SU-DHL-6 (cell line): ENCODE measurements around the gene BBX.

Source experiments
- EZH2phosphoT487 ChIP-seq: fragments of 200-600 bp; sonication (generic), shearing (Covaris generic); conservative IDR thresholded peaks from 2 replicates; pipeline ENCODE4 v1.6.1; 2018; ENCODE audit warnings: mild to moderate bottlenecking, antibody characterized with exemption, low read length, moderate library complexity, mixed read lengths
- TF ChIP-seq, protein P1 (sequence below): fragments of 200-600 bp; sonication (generic); IDR thresholded peaks from one replicate; pipeline ENCODE4 v1.5.1; 2017; ENCODE audit warnings: antibody characterized with exemption, mild to moderate bottlenecking, low read length, moderate library complexity; ENCODE audit not compliant: insufficient read depth, poor library complexity, severe bottlenecking

DNA sequence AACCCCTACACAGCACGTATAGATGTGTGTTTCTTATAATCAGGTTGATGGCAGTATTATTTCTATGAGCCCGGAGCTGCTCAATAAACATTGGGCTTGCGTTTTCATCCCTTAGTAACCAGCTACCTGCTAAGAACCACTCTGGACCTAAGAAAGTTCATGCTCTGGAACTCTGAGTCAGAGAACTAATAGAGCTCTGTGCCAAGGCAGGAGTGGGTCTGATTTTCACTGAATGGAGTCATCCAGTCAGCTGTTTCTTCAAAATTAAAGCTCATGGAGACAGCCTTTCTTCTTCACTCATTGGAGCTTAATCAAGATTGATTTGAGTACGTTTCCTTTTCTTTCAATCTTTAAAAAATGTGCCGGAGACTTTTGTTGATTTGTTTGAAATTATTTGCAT, 145.7 kb downstream of the BBX start:
- TF ChIP-seq, protein P1, sequence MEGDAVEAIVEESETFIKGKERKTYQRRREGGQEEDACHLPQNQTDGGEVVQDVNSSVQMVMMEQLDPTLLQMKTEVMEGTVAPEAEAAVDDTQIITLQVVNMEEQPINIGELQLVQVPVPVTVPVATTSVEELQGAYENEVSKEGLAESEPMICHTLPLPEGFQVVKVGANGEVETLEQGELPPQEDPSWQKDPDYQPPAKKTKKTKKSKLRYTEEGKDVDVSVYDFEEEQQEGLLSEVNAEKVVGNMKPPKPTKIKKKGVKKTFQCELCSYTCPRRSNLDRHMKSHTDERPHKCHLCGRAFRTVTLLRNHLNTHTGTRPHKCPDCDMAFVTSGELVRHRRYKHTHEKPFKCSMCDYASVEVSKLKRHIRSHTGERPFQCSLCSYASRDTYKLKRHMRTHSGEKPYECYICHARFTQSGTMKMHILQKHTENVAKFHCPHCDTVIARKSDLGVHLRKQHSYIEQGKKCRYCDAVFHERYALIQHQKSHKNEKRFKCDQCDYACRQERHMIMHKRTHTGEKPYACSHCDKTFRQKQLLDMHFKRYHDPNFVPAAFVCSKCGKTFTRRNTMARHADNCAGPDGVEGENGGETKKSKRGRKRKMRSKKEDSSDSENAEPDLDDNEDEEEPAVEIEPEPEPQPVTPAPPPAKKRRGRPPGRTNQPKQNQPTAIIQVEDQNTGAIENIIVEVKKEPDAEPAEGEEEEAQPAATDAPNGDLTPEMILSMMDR = no peak
- no peak for TF ChIP-seq EZH2phosphoT487
